ENCODE data around the gene MITF. TPM values are rescaled to one million over a fixed set of nuclear protein-coding genes. Genes with fewer than 3 reads are reported as not detected.

The MITF gene
- total RNA-seq, 1 donor from 2014 or later: 57.7 TPM

- no peak for DNase-seq (ENCODE audit: extremely low spot score in 2 of 2)
- TF ChIP-seq POLR2A (IDR thresholded peaks at IDR 0.05) (no peak), POLR2AphosphoS5 (IDR thresholded peaks at IDR 0.05; ENCODE audit: insufficient read depth in 1 of 2, low read depth in 1 of 2) (no peak), CTCF (IDR thresholded peaks at IDR 0.05) (no peak)
- intact Hi-C loops (cut with DNase I): no loop called here
- H3K36me3 ChIP-seq: no peaks in the 10 kb centered on the region
- H3K4me1 ChIP-seq: peaks cover 49% of the 10 kb centered on the region
- H3K27me3 ChIP-seq: no peaks in the 10 kb centered on the region
- H3K27ac ChIP-seq: no peak overlapping the region
- no peaks in the 10 kb centered on the region for H3K9me3 ChIP-seq
- H3K4me3 ChIP-seq: no peak overlapping the region
Observed at GRCh38 chr3:69781593-69781992, 42.3 kb downstream of the MITF start.

GRCh38 chr3:69784954-69785514 is 45.8 kb downstream of the MITF start:
- Histone ChIP-seq H3K36me3 (no peaks in the 10 kb centered on the region), H3K27me3 (no peaks in the 10 kb centered on the region), H3K4me3 (no peak overlapping the region), H3K4me1 (peaks cover 61% of the 10 kb centered on the region), H3K27ac (peak overlapping the region; percentile 62), H3K9me3 (no peaks in the 10 kb centered on the region)
- intact Hi-C loops (cut with DNase I): no loop called here
- no peak for DNase-seq (ENCODE audit: extremely low spot score in 2 of 2)
- TF ChIP-seq POLR2A (IDR thresholded peaks at IDR 0.05): no peak
- peak in 1 of 2 donors; percentile 14 for TF ChIP-seq POLR2AphosphoS5 (IDR thresholded peaks at IDR 0.05; ENCODE audit: insufficient read depth in 1 of 2, low read depth in 1 of 2)
- no peak for TF ChIP-seq CTCF (IDR thresholded peaks at IDR 0.05)

DNA sequence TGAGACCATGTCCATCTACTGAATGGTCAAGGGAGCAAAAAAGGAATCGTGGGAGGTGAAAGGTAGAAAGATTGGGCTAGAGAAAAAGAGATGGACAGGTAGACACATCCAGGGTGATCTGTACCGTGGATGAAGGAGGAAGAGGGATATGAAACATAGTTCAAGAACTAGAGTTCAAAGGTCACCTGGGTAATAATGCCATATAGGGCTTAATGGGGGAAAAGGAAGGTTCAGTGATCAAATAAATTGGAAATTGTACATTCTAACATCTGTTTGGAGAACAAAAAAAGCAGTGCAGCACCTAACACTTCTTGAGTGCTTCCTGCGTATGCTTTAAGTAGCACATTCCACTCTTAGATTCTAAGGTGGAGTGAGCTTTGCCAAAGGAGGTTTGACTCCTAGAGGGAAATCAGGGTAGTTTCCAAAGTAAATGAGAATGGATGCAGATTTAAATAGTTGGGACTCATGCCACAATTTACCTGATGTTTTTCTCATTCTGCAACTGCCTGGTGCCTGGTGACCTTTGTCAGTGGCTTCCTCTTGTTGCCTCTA is 46.6 kb downstream of the MITF start:
- intact Hi-C loops (cut with DNase I): no loop called here
- TF ChIP-seq POLR2A (IDR thresholded peaks at IDR 0.05) (no peak), POLR2AphosphoS5 (IDR thresholded peaks at IDR 0.05; ENCODE audit: insufficient read depth in 1 of 2, low read depth in 1 of 2) (no peak), CTCF (IDR thresholded peaks at IDR 0.05) (no peak)
- Histone ChIP-seq H3K9me3 (no peaks in the 10 kb centered on the region), H3K27me3 (no peaks in the 10 kb centered on the region), H3K4me1 (peaks cover 69% of the 10 kb centered on the region), H3K27ac (peak overlapping the region; percentile 62), H3K36me3 (no peaks in the 10 kb centered on the region), H3K4me3 (no peak overlapping the region)
- DNase-seq (ENCODE audit: extremely low spot score in 2 of 2): no peak

- Histone ChIP-seq H3K9me3 (no peaks in the 10 kb centered on the region), H3K36me3 (no peaks in the 10 kb centered on the region), H3K27me3 (no peaks in the 10 kb centered on the region), H3K4me1 (peaks cover 69% of the 10 kb centered on the region), H3K4me3 (no peak overlapping the region), H3K27ac (peak overlapping the region; percentile 55)
- DNase-seq (ENCODE audit: extremely low spot score in 2 of 2): no peak
- intact Hi-C loops (cut with DNase I): no loop called here
- TF ChIP-seq CTCF (IDR thresholded peaks at IDR 0.05) (no peak), POLR2A (IDR thresholded peaks at IDR 0.05) (no peak)
Observed at GRCh38 chr3:69786854-69787253, 47.6 kb downstream of the MITF start.

DNA sequence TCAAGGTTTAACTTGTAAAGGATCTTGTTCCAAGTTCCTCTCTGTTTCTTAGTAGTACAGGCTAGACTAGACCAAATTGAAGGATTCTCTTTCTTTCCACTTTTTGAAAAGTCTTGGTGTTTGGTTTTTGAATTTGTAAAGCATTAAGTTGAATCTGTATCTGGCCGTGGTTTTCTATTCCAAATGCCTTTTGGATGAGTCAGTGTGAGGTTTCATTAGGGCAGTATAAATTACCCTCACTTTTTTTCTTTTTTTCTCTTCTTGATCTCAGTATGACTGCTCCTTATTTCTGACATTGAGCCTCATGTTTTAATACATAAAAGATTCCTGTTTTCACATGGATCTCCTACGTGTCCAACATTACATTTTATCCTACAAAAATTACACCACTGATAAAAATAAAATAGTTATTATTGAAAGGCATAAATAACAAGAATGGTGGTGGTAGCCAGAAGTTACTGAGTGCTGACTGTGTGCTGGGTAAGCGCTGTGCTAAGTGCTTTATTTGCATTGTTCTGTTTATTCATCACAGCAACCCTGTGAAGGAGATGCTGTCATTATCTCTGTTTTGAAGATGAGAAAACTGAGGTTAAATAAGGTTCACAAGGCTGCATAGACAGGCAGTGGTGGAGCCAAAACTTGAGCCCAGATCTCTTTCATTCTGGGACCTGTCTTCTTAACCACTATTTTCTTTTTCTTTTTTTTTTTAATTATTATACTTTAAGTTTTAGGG is 48.3 kb downstream of the MITF start:
- Histone ChIP-seq H3K27me3 (no peaks in the 10 kb centered on the region), H3K4me1 (peaks cover 74% of the 10 kb centered on the region), H3K4me3 (no peak overlapping the region), H3K9me3 (no peaks in the 10 kb centered on the region), H3K27ac (peak overlapping the region; percentile 55), H3K36me3 (no peaks in the 10 kb centered on the region)
- no peak for DNase-seq (ENCODE audit: extremely low spot score in 2 of 2)
- TF ChIP-seq POLR2A (IDR thresholded peaks at IDR 0.05) (no peak), CTCF (IDR thresholded peaks at IDR 0.05) (no peak), POLR2AphosphoS5 (IDR thresholded peaks at IDR 0.05; ENCODE audit: insufficient read depth in 1 of 2, low read depth in 1 of 2) (no peak)
- intact Hi-C loops (cut with DNase I): no loop called here
